WTC11 (cell line): ENCODE results near the gene LRMDA.

Experiments
- CTCF ChIP-seq: fragments of 200-600 bp; IDR thresholded peaks from 2 replicates; pipeline ENCODE4 v1.8.0; 2022; ENCODE audit warnings: antibody characterized with exemption
- GABPB1 ChIP-seq: sonication (generic); formaldehyde crosslinking; IDR thresholded peaks from 2 replicates; pipeline ENCODE4 v1.8.1; 2023; ENCODE audit warnings: mild to moderate bottlenecking, missing genetic modification reagents
- NFYB ChIP-seq: sonication (generic); formaldehyde crosslinking; conservative IDR thresholded peaks from 2 replicates; pipeline ENCODE4 v1.8.0; 2022; ENCODE audit warnings: low read depth, missing genetic modification reagents
- PREB ChIP-seq: sonication (generic); formaldehyde crosslinking; IDR thresholded peaks from 2 replicates; pipeline ENCODE4 v1.8.1; 2022; ENCODE audit warnings: mild to moderate bottlenecking, missing genetic modification reagents, moderate library complexity, borderline replicate concordance
- TEAD1 ChIP-seq: sonication (generic); formaldehyde crosslinking; IDR thresholded peaks from 2 replicates; pipeline ENCODE4 v1.8.0; 2022; ENCODE audit warnings: mild to moderate bottlenecking, missing genetic modification reagents
- ZNF263 ChIP-seq: sonication (generic); formaldehyde crosslinking; IDR thresholded peaks from 2 replicates; pipeline ENCODE4 v1.8.1; 2022; ENCODE audit warnings: low read depth, mild to moderate bottlenecking, moderate library complexity, missing genetic modification reagents
- TF ChIP-seq, protein P1 (sequence below): fragments of 250-450 bp; sonication (Bioruptor Pico); IDR thresholded peaks from 2 replicates; pipeline ENCODE4 v1.9.0; 2021; ENCODE audit warnings: mild to moderate bottlenecking

- TF ChIP-seq CTCF: no peak
- no peak for TF ChIP-seq PREB
- TF ChIP-seq TEAD1 (CRISPR knock-in tag): no peak
- TF ChIP-seq ZNF263: no peak
- TF ChIP-seq GABPB1: no peak
- no peak for TF ChIP-seq NFYB
- TF ChIP-seq, protein P1, sequence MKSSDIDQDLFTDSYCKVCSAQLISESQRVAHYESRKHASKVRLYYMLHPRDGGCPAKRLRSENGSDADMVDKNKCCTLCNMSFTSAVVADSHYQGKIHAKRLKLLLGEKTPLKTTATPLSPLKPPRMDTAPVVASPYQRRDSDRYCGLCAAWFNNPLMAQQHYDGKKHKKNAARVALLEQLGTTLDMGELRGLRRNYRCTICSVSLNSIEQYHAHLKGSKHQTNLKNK (CRISPR knock-in tag): no peak
Observed at GRCh38 chr10:76563286-76563685, 1131.9 kb downstream of the LRMDA start.
